HEK293T (cell line): ENCODE measurements around the gene PYGB.
A peak's percentile ranks its signal among the peaks of the same experiment; 100 is the strongest.

Source experiments
- CTCF ChIA-PET: fragments of 350-600 bp; formaldehyde crosslinking; extraction: SDS; loops from one replicate; lab custom pipeline; 2021; ENCODE audit warnings: antibody characterized with exemption, inconsistent platforms; lab: Yijun Ruan, JAX
- POLR2A ChIA-PET: fragments of 350-600 bp; formaldehyde crosslinking; extraction: SDS; loops from one replicate; lab custom pipeline; 2020; ENCODE audit warnings: antibody characterized with exemption, inconsistent platforms; lab: Yijun Ruan, JAX
- DNase-seq: peaks from one replicate; pipeline ENCODE4 v3.0.0; 2012; ENCODE audit warnings: mixed read lengths; ENCODE audit errors: extremely low spot score
- ARNT ChIP-seq: fragments of 450-650 bp; IDR thresholded peaks from 2 replicates; pipeline ENCODE4 v1.6.1; 2017; ENCODE audit warnings: mild to moderate bottlenecking
- BHLHE40 ChIP-seq: fragments of 450-650 bp; IDR thresholded peaks from 2 replicates; pipeline ENCODE4 v1.6.1; 2016; ENCODE audit warnings: mild to moderate bottlenecking, moderate library complexity, borderline replicate concordance
- CTBP1 ChIP-seq: fragments of 450-650 bp; IDR thresholded peaks from 2 replicates; pipeline ENCODE4 v1.6.1; 2016; ENCODE audit warnings: borderline replicate concordance
- ELF4 ChIP-seq: fragments of 450-650 bp; IDR thresholded peaks from 2 replicates; pipeline ENCODE4 v1.6.1; 2017; ENCODE audit warnings: antibody characterized with exemption
- FOXA1 ChIP-seq: fragments of 450-650 bp; IDR thresholded peaks from 2 replicates; pipeline ENCODE4 v1.6.1; 2016; ENCODE audit warnings: mild to moderate bottlenecking
- FOXK2 ChIP-seq: fragments of 450-650 bp; IDR thresholded peaks from 2 replicates; pipeline ENCODE4 v1.6.1; 2016; ENCODE audit warnings: mild to moderate bottlenecking
- FOXM1 ChIP-seq: fragments of 450-650 bp; IDR thresholded peaks from 2 replicates; pipeline ENCODE4 v1.6.1; 2017; ENCODE audit warnings: mild to moderate bottlenecking, borderline replicate concordance
- HDGF ChIP-seq: fragments of 450-650 bp; IDR thresholded peaks from 2 replicates; pipeline ENCODE4 v1.6.1; 2017; ENCODE audit warnings: antibody characterized with exemption, borderline replicate concordance
- L3MBTL2 ChIP-seq: fragments of 450-650 bp; conservative IDR thresholded peaks from 2 replicates; pipeline ENCODE4 v1.6.1; 2016; ENCODE audit warnings: mild to moderate bottlenecking
- LEF1 ChIP-seq: fragments of 450-650 bp; IDR thresholded peaks from 2 replicates; pipeline ENCODE4 v1.6.1; 2017; ENCODE audit warnings: mild to moderate bottlenecking, borderline replicate concordance
- NFRKB ChIP-seq: fragments of 450-650 bp; IDR thresholded peaks from 2 replicates; pipeline ENCODE4 v1.6.1; 2016; ENCODE audit warnings: mild to moderate bottlenecking, moderate library complexity
- PKNOX1 ChIP-seq: fragments of 450-650 bp; IDR thresholded peaks from 2 replicates; pipeline ENCODE4 v1.6.1; 2016
- SP1 ChIP-seq: fragments of 450-650 bp; IDR thresholded peaks from 2 replicates; pipeline ENCODE4 v1.6.1; 2017
- SUZ12 ChIP-seq: fragments of 450-650 bp; IDR thresholded peaks from 2 replicates; pipeline ENCODE4 v1.6.1; 2016; ENCODE audit warnings: mild to moderate bottlenecking
- TARDBP ChIP-seq: fragments of 450-650 bp; IDR thresholded peaks from 2 replicates; pipeline ENCODE4 v1.6.1; 2016
- ZNF384 ChIP-seq: fragments of 450-650 bp; IDR thresholded peaks from 2 replicates; pipeline ENCODE4 v1.6.1; 2016

The PYGB gene

GRCh38 chr20:25291432-25292133 lies 43.7 kb downstream of the PYGB start:
- ChIA-PET POLR2A (no interaction called here), CTCF (no interaction called here)
- DNase-seq, result no peak
- no peak for TF ChIP-seq CTBP1
- no peak for TF ChIP-seq NFRKB
- no peak for TF ChIP-seq LEF1
- no peak for TF ChIP-seq SUZ12
- TF ChIP-seq FOXK2, result no peak
- TF ChIP-seq TARDBP, result no peak
- TF ChIP-seq HDGF, result no peak
- no peak for TF ChIP-seq ZNF384
- no peak for TF ChIP-seq SP1
- no peak for TF ChIP-seq ARNT
- TF ChIP-seq PKNOX1, result no peak
- no peak for TF ChIP-seq FOXM1
- TF ChIP-seq L3MBTL2, result no peak
- TF ChIP-seq FOXA1, result no peak
- TF ChIP-seq ELF4, result no peak

DNA sequence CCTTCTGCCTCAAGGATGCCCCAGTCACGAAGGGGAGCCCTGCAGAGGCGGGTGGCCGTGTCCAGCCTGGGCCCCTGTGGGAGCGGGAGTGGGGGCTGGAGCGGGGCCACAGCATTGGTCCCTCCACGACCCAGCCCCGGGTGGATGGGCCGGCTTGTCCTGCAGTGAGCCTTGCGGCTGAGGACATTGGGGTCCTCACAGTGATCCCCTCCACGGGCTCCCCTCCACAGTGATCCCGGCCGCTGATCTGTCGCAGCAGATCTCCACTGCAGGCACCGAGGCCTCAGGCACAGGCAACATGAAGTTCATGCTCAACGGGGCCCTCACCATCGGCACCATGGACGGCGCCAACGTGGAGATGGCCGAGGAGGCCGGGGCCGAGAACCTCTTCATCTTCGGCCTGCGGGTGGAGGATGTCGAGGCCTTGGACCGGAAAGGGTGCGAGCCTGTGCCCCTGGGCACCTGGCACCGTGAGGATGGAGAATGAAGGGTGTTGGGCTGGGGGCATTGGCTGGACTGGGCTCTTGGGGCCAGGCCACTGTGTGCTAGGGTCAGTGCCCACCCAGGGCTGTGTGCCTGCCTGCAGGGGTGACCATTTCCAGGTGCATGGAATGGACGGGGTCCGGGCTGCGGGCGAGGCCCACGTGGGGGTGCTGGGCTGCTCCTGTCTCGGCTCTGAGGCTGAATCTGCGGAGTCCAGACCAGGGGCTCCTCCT lies 44.4 kb downstream of the PYGB start:
- POLR2A ChIA-PET, result no interaction called here
- CTCF ChIA-PET, result interaction anchor here (0.7 kb wide), 1 partner anchor 97 kb away, joined by 3 read pairs; no protein-coding TSS in a partner anchor
- TF ChIP-seq SP1, result no peak
- no peak for DNase-seq

DNA sequence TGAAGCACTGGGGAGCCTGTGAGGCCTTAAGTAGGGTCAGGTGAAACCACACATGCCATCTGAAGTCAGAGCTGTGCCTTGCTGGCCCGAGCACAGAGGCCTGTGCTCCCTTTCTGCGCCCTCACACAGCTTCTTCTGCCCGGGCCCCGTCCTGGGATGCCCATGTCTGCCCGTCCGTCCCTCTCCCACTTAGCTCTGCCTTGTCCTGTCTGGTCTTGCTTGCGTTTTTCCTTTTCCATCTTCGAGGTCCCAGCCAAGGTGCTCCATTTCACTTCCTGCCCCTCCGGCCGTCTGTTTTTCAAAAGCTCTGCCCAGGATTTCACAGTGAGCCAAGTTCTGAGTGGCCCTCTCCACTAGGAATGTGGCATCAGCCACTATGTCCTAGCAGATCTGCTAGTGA lies 45.6 kb downstream of the PYGB start:
- ChIA-PET CTCF (interaction anchor here (0.6 to 3.3 kb wide), 6 partner anchors 12 to 1548 kb away, joined by 3 to 23 read pairs (median 3); no protein-coding TSS in a partner anchor), POLR2A (interaction anchor here (1.2 kb wide), 1 partner anchor 106 kb away, joined by 5 read pairs; no protein-coding TSS in a partner anchor)
- no peak for DNase-seq
- TF ChIP-seq ELF4 (no peak), L3MBTL2 (no peak), FOXK2 (no peak), NFRKB (no peak), PKNOX1 (no peak), FOXM1 (no peak), CTBP1 (no peak), BHLHE40 (no peak)

- TF ChIP-seq LEF1 (no peak), TARDBP (no peak), ELF4 (no peak), SUZ12 (no peak), FOXK2 (no peak), ZNF384 (no peak), NFRKB (no peak), ARNT (no peak), L3MBTL2 (no peak), FOXM1 (no peak), HDGF (no peak), CTBP1 (no peak), PKNOX1 (no peak), FOXA1 (no peak), SP1 (no peak), BHLHE40 (no peak)
- ChIA-PET POLR2A (interaction anchor here (1.2 to 2.0 kb wide), 2 partner anchors 105 to 114 kb away, joined by 5 to 8 read pairs; partner anchors contain the start of gene GINS1), CTCF (interaction anchor here (0.8 to 3.3 kb wide), 4 partner anchors 12 to 104 kb away, joined by 3 to 23 read pairs (median 4); no protein-coding TSS in a partner anchor)
- no peak for DNase-seq
Observed at GRCh38 chr20:25293910-25294458, 46.1 kb downstream of the PYGB start.

- ChIA-PET CTCF (interaction anchor here (0.6 to 3.3 kb wide), 4 partner anchors 13 to 103 kb away, joined by 3 to 23 read pairs (median 4); no protein-coding TSS in a partner anchor), POLR2A (interaction anchor here (2.0 kb wide), 1 partner anchor 113 kb away, joined by 8 read pairs; the partner anchor contains the start of gene GINS1)
- no peak for TF ChIP-seq ELF4
- TF ChIP-seq HDGF, result no peak
- TF ChIP-seq SUZ12, result no peak
- peak; percentile 41; the same call in 1 of the 2 replicates for TF ChIP-seq PKNOX1
- TF ChIP-seq CTBP1, result no peak
- 0 out of 2 replicates have a peak, but pooled peaks have one; percentile 18 for TF ChIP-seq FOXM1
- peak; percentile 84 for DNase-seq
Observed at GRCh38 chr20:25294459-25295385, 46.8 kb downstream of the PYGB start.
